NB4 (cell line): ENCODE measurements around the gene CCL19.

ENCODE experiments used
- CTCF ChIP-seq: IDR thresholded peaks from one replicate; pipeline ENCODE4 v1.5.1; 2012; ENCODE audit warnings: low read depth, low read length
- MYC ChIP-seq: IDR thresholded peaks from 2 replicates; pipeline ENCODE4 v1.6.1; 2011; ENCODE audit warnings: low read depth, low read length
- POLR2A ChIP-seq: IDR thresholded peaks from 2 replicates; pipeline ENCODE4 v1.6.1; 2011; ENCODE audit warnings: mild to moderate bottlenecking; ENCODE audit not compliant: insufficient read length; ENCODE audit errors: extremely low read depth
- TF ChIP-seq, protein P1 (sequence below): IDR thresholded peaks from 2 replicates; pipeline ENCODE4 v1.6.1; 2011; ENCODE audit warnings: low read depth, low read length

GRCh38 chr9:34653151-34654072 lies 37.7 kb downstream of the CCL19 start:
- TF ChIP-seq CTCF (no peak), POLR2A (no peak), MYC (no peak)
- TF ChIP-seq, protein P1, sequence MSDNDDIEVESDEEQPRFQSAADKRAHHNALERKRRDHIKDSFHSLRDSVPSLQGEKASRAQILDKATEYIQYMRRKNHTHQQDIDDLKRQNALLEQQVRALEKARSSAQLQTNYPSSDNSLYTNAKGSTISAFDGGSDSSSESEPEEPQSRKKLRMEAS: no peak
